Mucosa of rectum (tissue), 2 donors: ENCODE results near the gene NR2F1-AS1.

Source experiments
- H3K27ac ChIP-seq, 2 donors: one replicate each; pipeline ENCODE4 v1.7.0; 2013; ENCODE audit warnings: inconsistent platforms in 2 of 2, low read depth in 2 of 2, low read length in 2 of 2
- H3K27me3 ChIP-seq, 2 donors: one replicate each; pipeline ENCODE4 v1.7.0; 2013; ENCODE audit warnings: low read length in 2 of 2; ENCODE audit not compliant: control insufficient read depth in 2 of 2, insufficient read depth in 2 of 2
- H3K36me3 ChIP-seq, 2 donors: one replicate each; pipeline ENCODE4 v1.7.0; 2013; ENCODE audit warnings: low read length in 2 of 2; ENCODE audit not compliant: control insufficient read depth in 2 of 2, insufficient read depth in 2 of 2
- H3K4me1 ChIP-seq, 2 donors: one replicate each; pipeline ENCODE4 v1.7.0; 2013; ENCODE audit warnings: low read length in 2 of 2, mild to moderate bottlenecking in 1 of 2; ENCODE audit not compliant: control insufficient read depth in 2 of 2, insufficient read depth in 2 of 2
- H3K4me3 ChIP-seq, 2 donors: one replicate each; pipeline ENCODE4 v1.7.0; 2013; ENCODE audit warnings: low read length in 2 of 2
- H3K9ac ChIP-seq, 2 donors: one replicate each; pipeline ENCODE4 v1.7.0; 2013; ENCODE audit warnings: low read length in 2 of 2, low read depth in 1 of 2, mild to moderate bottlenecking in 1 of 2
- H3K9me3 ChIP-seq, 2 donors: one replicate each; pipeline ENCODE4 v1.7.0; 2013; ENCODE audit warnings: low read length in 2 of 2; ENCODE audit not compliant: control insufficient read depth in 2 of 2
- donor health status: healthy.
- donor health status: Normal muscosa, but diverticular disease.

Gene NR2F1-AS1

GRCh38 chr5:93430118-93430517 lies 150.9 kb downstream of the NR2F1-AS1 start:
- H3K9ac ChIP-seq = no peak overlapping the region
- no peak overlapping the region for H3K4me3 ChIP-seq
- H3K4me1 ChIP-seq = no peaks in the 10 kb centered on the region
- no peaks in the 10 kb centered on the region for H3K27me3 ChIP-seq
- no peaks in the 10 kb centered on the region for H3K9me3 ChIP-seq
- H3K36me3 ChIP-seq = no peaks in the 10 kb centered on the region
- no peak overlapping the region for H3K27ac ChIP-seq

- no peaks in the 10 kb centered on the region for H3K4me1 ChIP-seq
- H3K27ac ChIP-seq = no peak overlapping the region
- no peaks in the 10 kb centered on the region for H3K27me3 ChIP-seq
- H3K36me3 ChIP-seq = no peaks in the 10 kb centered on the region
- H3K9me3 ChIP-seq = no peaks in the 10 kb centered on the region
- H3K4me3 ChIP-seq = no peak overlapping the region
- no peak overlapping the region for H3K9ac ChIP-seq
Measured at GRCh38 chr5:93428868-93429267, 152.2 kb downstream of the NR2F1-AS1 start.

GRCh38 chr5:93427316-93427715 lies 153.7 kb downstream of the NR2F1-AS1 start:
- Histone ChIP-seq H3K9me3 (no peaks in the 10 kb centered on the region), H3K9ac (no peak overlapping the region), H3K4me1 (no peaks in the 10 kb centered on the region), H3K27me3 (no peaks in the 10 kb centered on the region), H3K36me3 (no peaks in the 10 kb centered on the region), H3K4me3 (no peak overlapping the region), H3K27ac (no peak overlapping the region)

GRCh38 chr5:93425096-93425495 lies 155.9 kb downstream of the NR2F1-AS1 start:
- Histone ChIP-seq H3K27me3 (no peaks in the 10 kb centered on the region), H3K4me1 (no peaks in the 10 kb centered on the region), H3K36me3 (no peaks in the 10 kb centered on the region), H3K9me3 (no peaks in the 10 kb centered on the region), H3K9ac (no peak overlapping the region), H3K27ac (no peak overlapping the region), H3K4me3 (no peak overlapping the region)

GRCh38 chr5:93423300-93423699 lies 157.7 kb downstream of the NR2F1-AS1 start:
- Histone ChIP-seq H3K9me3 (no peaks in the 10 kb centered on the region), H3K27me3 (no peaks in the 10 kb centered on the region), H3K9ac (no peak overlapping the region), H3K4me1 (no peaks in the 10 kb centered on the region), H3K4me3 (no peak overlapping the region), H3K27ac (no peak overlapping the region), H3K36me3 (no peaks in the 10 kb centered on the region)

- Histone ChIP-seq H3K27ac (no peak overlapping the region), H3K4me3 (no peak overlapping the region), H3K9me3 (no peaks in the 10 kb centered on the region), H3K4me1 (no peaks in the 10 kb centered on the region), H3K36me3 (no peaks in the 10 kb centered on the region), H3K9ac (no peak overlapping the region), H3K27me3 (no peaks in the 10 kb centered on the region)
Measured at GRCh38 chr5:93422652-93423280, 158.3 kb downstream of the NR2F1-AS1 start.

- Histone ChIP-seq H3K9ac (no peak overlapping the region), H3K36me3 (no peaks in the 10 kb centered on the region), H3K4me1 (no peaks in the 10 kb centered on the region), H3K4me3 (no peak overlapping the region), H3K27ac (no peak overlapping the region), H3K9me3 (no peaks in the 10 kb centered on the region), H3K27me3 (no peaks in the 10 kb centered on the region)
Measured at GRCh38 chr5:93421987-93422401, 159.0 kb downstream of the NR2F1-AS1 start.

GRCh38 chr5:93421468-93421867 lies 159.6 kb downstream of the NR2F1-AS1 start:
- Histone ChIP-seq H3K4me3 (no peak overlapping the region), H3K9ac (no peak overlapping the region), H3K4me1 (no peaks in the 10 kb centered on the region), H3K27me3 (no peaks in the 10 kb centered on the region), H3K27ac (no peak overlapping the region), H3K36me3 (no peaks in the 10 kb centered on the region), H3K9me3 (no peaks in the 10 kb centered on the region)

- Histone ChIP-seq H3K27me3 (no peaks in the 10 kb centered on the region), H3K27ac (no peak overlapping the region), H3K9me3 (no peaks in the 10 kb centered on the region), H3K36me3 (no peaks in the 10 kb centered on the region), H3K4me3 (no peak overlapping the region), H3K4me1 (no peaks in the 10 kb centered on the region), H3K9ac (no peak overlapping the region)
Measured at GRCh38 chr5:93417490-93417889, 163.5 kb downstream of the NR2F1-AS1 start.

GRCh38 chr5:93415819-93416218 lies 165.2 kb downstream of the NR2F1-AS1 start:
- H3K9me3 ChIP-seq = no peaks in the 10 kb centered on the region
- H3K4me3 ChIP-seq = no peak overlapping the region
- no peaks in the 10 kb centered on the region for H3K36me3 ChIP-seq
- no peaks in the 10 kb centered on the region for H3K27me3 ChIP-seq
- no peak overlapping the region for H3K27ac ChIP-seq
- H3K9ac ChIP-seq = no peak overlapping the region
- H3K4me1 ChIP-seq = no peaks in the 10 kb centered on the region

GRCh38 chr5:93411716-93412115 lies 169.3 kb downstream of the NR2F1-AS1 start:
- no peaks in the 10 kb centered on the region for H3K9me3 ChIP-seq
- no peaks in the 10 kb centered on the region for H3K4me1 ChIP-seq
- H3K27ac ChIP-seq = no peak overlapping the region
- no peaks in the 10 kb centered on the region for H3K36me3 ChIP-seq
- H3K9ac ChIP-seq = no peak overlapping the region
- no peaks in the 10 kb centered on the region for H3K27me3 ChIP-seq
- H3K4me3 ChIP-seq = no peak overlapping the region
